HG02981 (cell line): Measurements from ENCODE around the gene GPT2.
A peak's percentile ranks its signal among the peaks of the same experiment; 100 is the strongest.

Source experiments
- ATAC-seq: cut with Tn5 transposase; IDR thresholded peaks from one replicate; pipeline ENCODE4 v1.9.1; 2021; ENCODE audit warnings: mild to moderate bottlenecking, moderate library complexity; ENCODE audit not compliant: unreplicated experiment

GPT2 gene

DNA sequence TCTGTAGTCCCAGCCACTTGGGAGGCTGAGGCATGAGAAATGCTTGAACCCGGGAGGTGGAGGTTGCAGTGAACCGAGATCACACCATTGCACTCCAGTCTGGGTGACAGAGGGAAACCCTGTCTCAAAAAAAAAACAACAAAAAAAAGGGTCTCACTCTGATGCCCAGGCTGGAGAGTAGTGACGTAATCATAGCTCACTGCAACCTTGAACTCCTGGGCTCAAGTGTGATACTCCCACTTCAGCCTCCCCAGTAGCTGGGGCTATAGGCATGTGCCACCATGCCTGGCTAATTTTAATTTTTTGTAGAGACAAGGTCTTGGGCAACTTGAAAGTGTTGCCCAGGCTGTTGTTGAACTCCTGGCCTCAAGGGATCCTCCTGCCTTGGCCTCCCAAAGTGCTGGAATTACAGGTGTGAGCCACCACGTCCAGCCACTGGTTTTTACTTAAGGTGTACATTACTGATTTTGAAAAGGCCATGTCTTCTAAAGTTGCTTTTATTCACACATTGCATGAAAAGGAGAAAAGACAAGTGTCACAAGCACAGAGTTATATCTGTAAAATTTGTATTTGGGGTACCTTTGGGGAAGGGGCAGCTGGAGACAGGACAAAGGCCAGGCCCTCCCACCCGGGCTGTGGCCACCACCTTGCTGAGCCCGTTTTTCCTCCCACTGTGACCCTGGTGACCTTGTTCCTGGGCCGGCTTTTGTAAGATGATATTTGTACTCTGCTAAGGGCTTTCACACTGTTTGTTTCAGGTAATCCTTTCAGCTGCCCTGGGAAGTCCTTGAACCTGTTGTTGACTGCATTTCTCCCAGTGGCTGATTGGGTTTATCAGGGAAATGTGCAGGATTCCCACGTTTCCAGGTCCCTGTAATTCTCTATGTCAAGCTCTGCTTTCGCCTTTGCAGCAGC, 11.5 kb downstream of the GPT2 start:
- no peak for ATAC-seq

- ATAC-seq: no peak
Observed at GRCh38 chr16:46896314-46896968, 12.3 kb downstream of the GPT2 start.

DNA sequence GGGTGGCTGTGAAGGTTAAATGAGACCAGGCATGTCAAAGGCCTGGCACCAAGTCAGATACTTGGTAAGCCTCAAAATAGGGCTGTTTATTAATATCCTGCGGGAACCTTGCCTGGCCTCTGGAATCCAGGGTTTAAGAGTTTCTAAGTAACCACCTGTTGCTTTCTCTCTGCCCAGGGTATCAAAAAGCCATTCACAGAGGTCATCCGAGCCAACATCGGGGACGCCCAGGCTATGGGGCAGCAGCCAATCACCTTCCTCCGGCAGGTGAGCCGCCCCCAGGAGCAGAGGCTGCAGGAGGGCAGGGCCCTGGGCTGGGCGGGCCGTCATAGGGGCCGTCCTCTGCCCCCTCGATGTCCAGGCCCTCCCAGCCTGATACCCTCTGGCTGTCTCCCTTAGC, 13.3 kb downstream of the GPT2 start:
- ATAC-seq: no peak

GRCh38 chr16:46898006-46898405, 13.8 kb downstream of the GPT2 start:
- ATAC-seq: no peak

DNA sequence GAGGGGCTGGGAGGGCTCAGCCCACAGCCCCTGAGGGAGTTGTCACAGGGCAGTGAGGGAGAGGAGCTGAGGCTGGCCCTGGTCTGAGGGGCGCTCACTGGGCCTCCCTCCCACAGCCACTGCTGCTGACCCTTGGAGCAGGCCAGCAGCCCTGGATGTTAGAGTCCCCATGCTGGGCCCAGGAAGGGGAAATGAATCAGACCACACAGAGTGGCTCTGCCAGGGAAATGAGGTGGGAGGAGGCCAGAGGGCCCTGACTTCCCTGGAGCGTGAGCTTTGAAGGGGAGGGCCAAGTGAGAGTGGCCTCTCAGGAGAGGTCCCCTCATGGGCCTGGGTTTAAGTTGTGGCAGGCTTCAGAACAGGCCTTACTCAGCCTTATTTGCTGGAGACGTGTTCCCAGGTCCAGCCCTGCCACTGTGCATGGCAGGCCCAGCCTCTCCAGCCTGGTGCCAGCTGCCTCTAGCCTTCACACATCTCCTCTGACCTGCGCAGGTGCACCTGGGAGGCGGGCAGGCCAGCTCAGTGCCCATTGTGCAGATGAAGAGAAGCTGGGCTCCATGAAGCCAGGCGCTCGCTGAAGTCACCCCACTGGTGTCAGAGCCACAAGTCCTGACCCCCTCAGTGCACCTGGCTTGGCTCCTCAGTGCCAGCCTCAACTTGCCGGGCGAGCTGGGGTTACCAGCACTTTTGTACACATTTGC, 15.4 kb downstream of the GPT2 start:
- ATAC-seq: no peak

DNA sequence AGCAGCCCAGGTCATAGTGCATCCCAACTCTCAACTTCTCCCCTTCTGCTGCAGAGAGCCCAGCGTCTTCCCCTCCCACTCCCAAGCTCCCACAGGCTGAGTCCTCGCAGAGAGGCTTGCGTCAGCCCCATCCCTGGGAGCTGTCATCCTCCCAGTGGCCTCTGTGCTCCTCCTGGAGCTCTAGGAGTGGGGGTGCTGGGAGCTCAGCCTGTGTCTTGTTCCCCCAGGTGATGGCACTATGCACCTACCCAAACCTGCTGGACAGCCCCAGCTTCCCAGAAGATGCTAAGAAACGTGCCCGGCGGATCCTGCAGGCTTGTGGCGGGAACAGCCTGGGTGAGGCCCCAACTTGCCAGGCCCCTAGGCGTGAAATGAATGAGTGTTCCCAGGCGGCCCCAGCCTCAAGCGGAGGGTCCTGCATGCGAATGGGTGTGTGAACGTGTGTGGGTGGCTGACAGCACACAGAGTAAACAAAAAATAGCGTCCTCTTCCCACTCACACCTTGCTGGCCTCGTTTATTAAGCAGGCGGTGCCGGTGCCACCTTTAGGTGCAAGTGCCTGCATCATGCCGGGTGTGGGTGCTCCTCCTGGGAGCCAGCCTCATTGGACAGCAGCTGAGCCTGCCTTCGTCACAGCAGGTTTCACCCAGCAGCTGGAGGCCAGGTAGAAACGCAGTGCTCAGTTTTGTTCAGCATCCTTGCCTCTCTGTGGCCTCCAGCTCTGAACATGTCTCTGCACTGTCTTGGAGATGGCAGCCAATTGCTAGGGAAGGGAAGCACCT, 16.5 kb downstream of the GPT2 start:
- ATAC-seq: no peak

DNA sequence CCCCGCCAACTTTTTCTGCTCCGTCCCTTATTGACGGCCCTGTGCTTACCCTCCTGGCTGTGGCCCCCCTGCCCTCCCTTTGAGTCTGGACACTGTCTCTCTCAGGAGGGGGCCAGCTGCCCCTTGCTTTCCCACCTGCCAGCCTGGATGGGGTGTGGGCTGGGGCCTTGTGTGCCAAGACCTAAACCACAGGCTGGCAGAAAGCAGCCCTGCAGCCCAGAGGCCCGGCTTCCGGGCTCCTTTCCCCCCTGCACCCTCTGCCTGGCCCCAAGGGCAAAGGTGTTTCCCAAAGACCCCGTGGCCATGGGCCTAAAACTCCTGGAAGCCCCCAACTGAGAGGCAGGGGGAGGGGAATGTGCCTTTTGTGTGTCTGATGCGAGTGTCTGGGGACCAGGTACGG, 17.5 kb downstream of the GPT2 start:
- ATAC-seq: no peak

- ATAC-seq: no peak
Observed at GRCh38 chr16:46903255-46903905, 19.2 kb downstream of the GPT2 start.

DNA sequence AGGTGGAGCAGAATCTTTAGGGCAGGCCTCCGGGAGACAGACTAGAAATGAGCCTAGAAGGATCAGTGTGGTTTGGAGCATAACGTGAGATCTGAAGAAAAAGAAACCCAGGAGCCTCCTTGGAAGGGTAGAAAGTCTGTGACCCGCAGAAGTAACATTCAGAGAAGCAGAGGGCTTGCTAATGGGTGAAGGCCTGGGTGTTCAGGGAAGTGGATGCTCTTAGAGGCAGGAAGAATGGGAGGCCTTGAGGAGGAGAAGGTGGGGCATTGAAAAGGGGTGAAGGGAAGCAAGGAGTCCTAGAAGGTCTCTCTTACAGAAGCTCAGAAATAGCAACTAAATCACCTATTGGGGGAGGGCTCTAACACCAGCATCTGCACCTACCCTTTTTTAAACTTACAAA, 20.3 kb downstream of the GPT2 start:
- no peak for ATAC-seq

DNA sequence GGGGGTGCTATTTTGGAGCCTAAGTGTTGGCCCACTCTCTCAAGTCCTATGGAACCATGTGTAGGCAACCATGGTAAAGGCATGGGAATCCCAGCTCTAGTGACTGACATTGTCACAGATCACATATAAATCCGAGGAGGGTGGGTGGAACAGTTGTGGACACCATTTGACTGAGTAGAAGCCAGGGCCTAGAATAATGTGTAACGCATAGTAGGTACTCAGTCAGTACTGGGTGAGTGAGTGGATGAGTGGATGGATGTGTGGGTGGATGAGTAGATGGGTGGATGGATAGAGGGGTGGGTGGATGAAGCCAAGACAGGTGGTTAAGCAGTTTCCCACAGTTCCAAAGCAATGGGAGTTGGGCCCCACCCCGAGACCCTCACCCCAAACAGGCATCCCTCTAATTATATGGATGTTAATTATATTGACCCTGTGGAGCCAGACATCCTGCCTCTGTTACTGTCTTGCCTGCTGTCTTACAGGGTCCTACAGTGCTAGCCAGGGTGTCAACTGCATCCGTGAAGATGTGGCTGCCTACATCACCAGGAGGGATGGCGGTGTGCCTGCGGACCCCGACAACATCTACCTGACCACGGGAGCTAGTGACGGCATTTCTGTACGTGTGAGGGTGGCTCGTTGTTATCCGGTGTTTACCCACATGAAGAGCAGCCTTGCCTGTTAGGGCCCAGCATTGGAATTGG, 22.3 kb downstream of the GPT2 start:
- ATAC-seq: no peak

- ATAC-seq: no peak
Observed at GRCh38 chr16:46907061-46907774, 23.1 kb downstream of the GPT2 start.

DNA sequence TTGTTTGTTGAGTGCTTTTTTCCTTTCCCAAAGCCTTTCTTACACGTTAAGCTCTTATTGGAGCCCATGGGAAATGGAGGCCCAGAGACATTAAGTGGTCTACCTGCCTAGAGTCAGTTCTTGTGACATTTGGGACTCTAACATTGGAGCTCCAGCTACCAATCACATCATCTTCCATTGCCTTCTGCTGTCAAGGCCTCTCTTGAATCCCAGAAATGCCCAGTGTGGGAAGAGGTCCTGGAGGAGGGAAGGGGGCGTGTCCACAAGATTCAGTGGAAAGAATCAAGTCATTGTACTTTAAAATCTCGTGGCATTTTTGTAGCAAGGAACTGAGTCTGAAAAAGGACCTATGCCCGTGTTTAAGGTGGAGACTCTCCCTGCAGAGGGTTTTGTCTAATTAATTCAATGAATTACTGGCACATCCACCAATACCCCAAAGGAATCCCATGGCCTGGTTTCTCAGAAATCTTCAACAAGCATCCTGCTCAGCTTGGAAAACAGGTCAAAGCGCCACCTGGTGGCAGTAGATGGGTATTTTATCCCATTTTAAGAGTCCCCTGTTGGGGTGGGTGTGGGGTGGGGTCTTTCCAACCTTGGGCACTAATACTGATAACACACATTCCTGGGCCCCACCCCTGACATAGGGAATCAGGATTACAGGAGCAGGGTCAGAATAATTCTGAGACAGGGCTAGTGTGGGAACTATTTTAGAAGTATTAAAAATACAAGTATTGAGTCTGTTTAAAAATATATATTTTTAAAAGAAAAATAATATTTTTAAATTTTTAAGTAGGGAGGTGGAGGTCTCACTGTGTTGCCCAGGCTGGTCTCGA, 24.6 kb downstream of the GPT2 start:
- ATAC-seq: no peak

DNA sequence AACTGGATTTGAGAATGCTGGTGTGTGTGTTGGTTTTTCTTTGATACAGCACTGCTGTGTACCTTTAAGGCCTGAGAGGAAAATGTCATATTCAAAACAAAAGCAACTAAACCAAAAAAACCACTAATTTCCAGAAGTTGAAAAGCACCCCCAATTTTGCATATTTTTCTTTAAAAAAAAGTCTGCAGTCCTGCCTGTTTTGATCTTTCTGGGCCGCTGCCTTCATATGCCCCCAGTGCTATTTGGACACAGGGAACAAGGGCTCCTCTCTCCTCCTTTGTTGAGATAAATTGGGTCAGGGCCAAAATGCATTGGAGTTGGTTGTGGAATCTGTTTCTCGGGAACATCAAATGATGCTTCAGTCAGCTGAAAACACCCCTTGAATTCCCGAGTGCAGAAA, 26.9 kb downstream of the GPT2 start:
- peak; percentile 73 for ATAC-seq

DNA sequence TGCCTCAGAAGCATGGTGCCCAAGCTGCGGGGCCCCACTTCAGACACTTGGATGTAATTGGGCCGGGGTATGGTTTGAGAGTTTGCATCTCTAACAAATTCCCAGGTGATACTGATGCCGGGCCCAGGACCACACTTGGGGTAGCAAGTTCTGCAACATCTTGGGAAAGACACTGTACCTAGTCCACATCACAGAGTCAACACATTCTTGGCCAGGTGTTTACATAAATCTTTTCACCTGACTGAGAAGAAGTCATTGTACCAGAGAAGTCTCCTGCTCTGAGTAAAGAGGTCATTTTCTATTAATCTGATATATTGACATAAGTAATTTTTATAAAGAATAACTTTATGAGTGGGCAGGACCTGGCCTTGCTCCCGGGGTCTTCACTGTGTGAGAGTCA, 27.5 kb downstream of the GPT2 start:
- no peak for ATAC-seq

- no peak for ATAC-seq
Observed at GRCh38 chr16:46914556-46915201, 30.5 kb downstream of the GPT2 start.

DNA sequence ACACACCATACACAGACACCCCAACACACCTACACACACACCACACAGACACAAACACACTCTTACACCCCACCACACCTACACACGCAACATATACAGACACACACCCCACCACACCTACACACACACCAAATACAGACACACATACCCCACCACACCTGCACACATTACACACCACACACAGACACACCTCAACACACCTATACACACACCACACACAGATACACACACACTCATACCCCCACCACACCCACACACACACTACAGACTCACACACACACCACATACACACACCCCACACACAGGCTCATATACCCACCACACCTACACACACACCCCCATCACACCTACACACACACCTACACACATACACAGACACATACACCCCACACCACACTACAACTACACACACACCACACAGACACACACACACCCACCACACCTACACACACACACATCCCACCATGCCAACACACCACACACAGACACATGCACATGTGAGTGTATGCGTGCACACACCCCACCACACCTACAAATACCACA, 31.4 kb downstream of the GPT2 start:
- ATAC-seq: no peak

DNA sequence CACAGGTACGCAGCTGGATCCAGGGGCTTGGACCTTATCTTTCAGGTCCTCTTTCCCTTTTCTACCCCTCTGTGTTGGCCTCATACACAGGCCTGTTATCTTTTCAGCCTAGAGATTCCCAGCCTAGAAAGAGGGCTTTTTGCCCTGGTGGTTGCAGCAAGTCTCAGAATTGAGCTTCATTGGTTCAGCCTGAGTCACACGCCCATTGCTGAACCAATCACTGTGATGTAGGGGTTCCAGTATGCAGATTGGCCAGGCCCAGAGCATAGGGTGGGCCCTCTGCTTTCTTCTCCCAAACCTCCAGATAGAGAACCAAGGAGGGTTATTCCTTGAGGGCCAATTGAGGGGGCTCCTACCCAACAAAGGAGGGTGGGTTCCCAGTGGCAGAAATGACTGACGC, 32.8 kb downstream of the GPT2 start:
- no peak for ATAC-seq

DNA sequence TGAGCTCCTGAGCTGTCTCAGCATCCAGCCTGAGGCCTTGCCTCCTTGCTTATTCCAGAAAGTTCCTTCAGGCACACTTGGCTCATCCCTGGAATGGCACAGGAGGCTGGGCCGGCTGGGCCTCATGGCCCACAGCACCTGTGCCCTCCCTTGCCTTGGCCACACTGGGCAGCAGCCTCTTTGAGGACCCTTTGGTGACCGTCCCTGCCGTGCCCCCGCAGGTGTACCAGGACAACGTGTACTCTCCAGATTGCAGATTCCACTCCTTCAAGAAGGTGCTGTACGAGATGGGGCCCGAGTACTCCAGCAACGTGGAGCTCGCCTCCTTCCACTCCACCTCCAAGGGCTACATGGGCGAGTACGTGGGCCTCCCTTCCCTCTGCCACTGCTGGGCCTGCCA, 34.2 kb downstream of the GPT2 start:
- no peak for ATAC-seq
